Right ventricle myocardium inferior (tissue), 1 donor: ENCODE measurements around the gene PASK. TPM values are rescaled to one million over a fixed set of nuclear protein-coding genes. Genes with fewer than 3 reads are reported as not detected.
A peak's percentile ranks its signal among the peaks of the same experiment; 100 is the strongest.
"Not testable (repeated sequence)": the region's sequence is repeated elsewhere in the genome, so short reads cannot be mapped to it uniquely, and the experiment has no call there.

Experiments used
- ATAC-seq: fragments of 200-7000 bp; cut with Tn5 transposase; one replicate; pipeline ENCODE4 v1.9.1; 2020; ENCODE audit warnings: mild to moderate bottlenecking, moderate library complexity
- DNase-seq: peaks from one replicate; pipeline ENCODE4 v3.0.0; 2021; ENCODE audit errors: missing footprints
- intact Hi-C: fragments of 100-400 bp; cut with DNase I; formaldehyde crosslinking; loops from one replicate; pipeline ENCODE4 v1.11.0; 2022
- total RNA-seq: library from RNA; stranded (reverse); fragmentation: NEBNext Ultra II Directional; extraction: Animal tissue kit (Norgen Biotek cat#: 25700); gene quantifications from one replicate; pipeline ENCODE4 v1.2.1, GENCODE V29; 2021
- donor health status: DM: no; HTN: yes; CAD: no; lungs with severe emphysema.

PASK gene
- total RNA-seq, 1 donor from 2014 or later = 1.4 TPM

GRCh38 chr2:241094924-241095420 is 54.3 kb downstream of the PASK start:
- peak; percentile 33 for ATAC-seq
- no peak for DNase-seq
- intact Hi-C loops = no loop called here

- DNase-seq (no peak), ATAC-seq (no peak)
- intact Hi-C loops = no loop called here
Observed at GRCh38 chr2:241094172-241094571, 55.1 kb downstream of the PASK start.

DNA sequence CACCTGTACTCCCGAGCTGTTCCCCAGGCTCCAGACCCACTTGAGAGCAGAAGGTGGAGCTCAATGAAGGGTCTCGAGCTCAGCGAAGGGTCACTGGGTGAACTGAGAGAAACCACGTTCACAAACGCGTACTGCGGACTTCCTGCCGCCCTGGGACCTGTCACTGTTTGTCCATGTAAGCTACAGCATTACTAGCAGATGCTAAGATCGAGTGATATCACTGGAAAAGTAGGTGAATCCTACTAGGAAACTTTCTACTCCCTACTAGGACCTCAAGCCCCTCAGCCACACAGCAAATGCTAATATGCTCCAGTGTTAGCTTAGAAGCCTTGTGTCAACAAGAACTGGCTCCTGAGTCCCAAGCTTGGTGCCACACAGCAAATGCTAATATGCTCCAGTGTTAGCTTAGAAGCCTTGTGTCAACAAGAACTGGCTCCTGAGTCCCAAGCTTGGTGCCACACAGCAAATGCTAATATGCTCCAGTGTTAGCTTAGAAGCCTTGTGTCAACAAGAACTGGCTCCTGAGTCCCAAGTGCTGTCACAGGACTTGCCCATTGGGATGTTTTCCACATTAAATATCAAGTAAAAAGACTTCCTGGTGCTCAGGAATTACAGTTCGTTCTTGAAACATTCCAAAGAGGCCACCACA is 56.0 kb downstream of the PASK start:
- ATAC-seq, intact Hi-C loops, DNase-seq: not testable (repeated sequence)

GRCh38 chr2:241092677-241093076 is 56.6 kb downstream of the PASK start:
- intact Hi-C loops = no loop called here
- ATAC-seq (no peak), DNase-seq (no peak)

GRCh38 chr2:241091734-241092445 is 57.4 kb downstream of the PASK start:
- intact Hi-C loops = no loop called here
- DNase-seq (no peak), ATAC-seq (no peak)

DNA sequence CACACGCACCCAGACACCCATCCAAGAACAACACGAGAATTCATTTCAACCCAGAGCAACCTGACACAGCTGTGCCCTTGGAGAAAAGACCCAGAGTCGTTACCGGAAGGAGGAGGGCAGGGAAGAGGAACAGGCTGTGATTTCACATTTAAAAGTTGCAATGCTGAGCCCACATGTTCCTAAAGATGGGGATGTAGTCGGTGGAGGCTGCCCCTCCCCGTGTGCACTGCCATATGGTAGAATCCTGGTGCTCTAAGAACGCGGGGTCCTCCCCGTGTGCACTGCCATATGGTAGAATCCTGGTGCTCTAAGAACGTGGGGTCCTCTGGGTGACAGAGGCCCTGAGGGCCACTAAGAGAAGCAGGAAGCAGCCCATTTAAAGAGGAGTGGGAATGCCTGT is 58.1 kb downstream of the PASK start:
- no peak for DNase-seq
- intact Hi-C loops = no loop called here
- ATAC-seq = no peak

- DNase-seq = no peak
- intact Hi-C loops = loop anchor here (10.0 kb wide), 1 partner anchor 234 kb away; no protein-coding TSS in a partner anchor
- no peak for ATAC-seq
Observed at GRCh38 chr2:241088791-241089732, 60.2 kb downstream of the PASK start.

- no peak for DNase-seq
- no peak for ATAC-seq
- intact Hi-C loops = loop anchor here (10.0 kb wide), 1 partner anchor 234 kb away; no protein-coding TSS in a partner anchor
Observed at GRCh38 chr2:241088376-241088775, 60.9 kb downstream of the PASK start.

GRCh38 chr2:241087420-241088268 is 61.6 kb downstream of the PASK start:
- ATAC-seq = no peak
- intact Hi-C loops = loop anchor here (10.0 kb wide), 1 partner anchor 233 kb away; no protein-coding TSS in a partner anchor
- DNase-seq = no peak

DNA sequence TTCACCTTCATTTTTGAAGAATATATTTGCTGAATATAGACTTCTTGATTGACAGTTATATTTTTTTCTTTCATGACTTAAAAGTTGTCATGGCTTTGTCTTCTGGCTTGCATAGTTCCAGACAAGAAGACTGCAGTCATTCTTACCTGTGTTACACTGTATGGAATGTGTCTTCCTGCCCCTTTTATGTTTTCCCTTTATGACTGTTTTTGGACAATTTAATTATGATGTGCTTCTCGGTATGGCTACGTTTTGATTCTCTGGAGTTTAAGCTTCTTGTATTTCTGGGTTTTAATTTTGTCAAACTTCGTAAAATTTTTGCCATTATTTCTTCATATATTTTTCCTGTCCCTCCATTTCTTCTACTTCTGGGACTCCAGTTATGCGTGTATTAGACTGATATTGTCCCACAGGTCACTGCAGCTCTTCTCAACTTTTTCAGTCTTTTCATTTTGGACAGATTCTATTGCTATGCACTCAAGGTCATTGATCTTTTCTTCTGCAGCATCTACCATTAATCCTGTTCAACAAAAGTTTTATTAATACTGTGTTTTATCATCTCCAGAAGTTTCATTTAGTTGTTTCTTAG is 64.3 kb downstream of the PASK start:
- intact Hi-C loops = loop anchor here (10.0 kb wide), 1 partner anchor 230 kb away; no protein-coding TSS in a partner anchor
- ATAC-seq (no peak), DNase-seq (no peak)

DNA sequence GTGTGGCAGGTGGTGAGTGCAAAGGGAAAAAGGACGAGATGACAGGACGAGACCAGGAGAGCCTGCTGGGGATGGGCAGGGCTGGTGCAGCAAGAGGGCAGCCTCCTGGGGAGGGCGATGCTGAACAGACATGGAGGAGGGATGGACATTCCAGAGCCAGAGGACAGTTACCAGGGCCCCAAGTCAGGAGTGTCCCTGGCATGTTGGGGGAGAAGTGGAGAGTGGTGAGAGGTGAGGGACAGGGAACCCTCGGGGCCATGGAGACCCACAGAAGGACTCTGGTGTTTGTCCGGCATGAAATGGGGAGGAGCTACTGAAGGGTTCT is 66.2 kb downstream of the PASK start:
- intact Hi-C loops = loop anchor here (10.0 kb wide), 1 partner anchor 228 kb away; no protein-coding TSS in a partner anchor
- ATAC-seq (no peak), DNase-seq (no peak)

DNA sequence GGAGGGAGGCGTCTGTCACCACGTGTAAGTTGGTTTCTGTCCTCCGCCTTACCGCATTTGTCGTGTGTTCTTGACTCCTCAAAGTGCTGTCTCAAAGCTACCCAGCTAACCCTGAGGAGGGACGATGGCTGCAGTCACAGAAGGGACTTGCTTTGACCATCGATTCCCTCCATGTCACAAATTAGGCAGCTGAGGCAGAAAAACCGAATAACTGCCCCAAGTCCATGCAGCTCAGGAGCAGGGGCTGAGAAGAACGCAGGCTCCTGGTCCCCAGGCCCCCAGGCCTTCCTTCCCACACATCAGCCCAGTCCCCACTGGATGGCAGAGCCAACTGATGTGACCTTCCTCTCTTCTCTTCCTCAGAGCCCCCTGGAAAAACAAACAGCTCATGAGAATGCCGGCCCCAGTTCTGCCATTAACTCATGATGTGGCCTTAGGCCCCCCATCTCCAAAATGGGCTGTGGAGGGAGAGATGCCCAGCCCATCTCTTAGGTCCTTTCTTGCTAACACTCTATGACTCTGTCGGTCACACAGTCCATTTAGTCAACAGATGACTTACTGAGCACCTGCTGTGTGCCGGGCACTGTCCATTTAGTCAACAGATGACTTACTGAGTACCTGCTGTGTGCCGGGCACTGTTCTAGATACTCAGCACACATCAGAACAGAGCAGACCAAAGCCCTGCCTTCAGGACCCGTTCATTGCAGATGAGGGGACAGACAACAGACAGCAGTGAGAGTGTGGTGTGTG is 66.8 kb downstream of the PASK start:
- intact Hi-C loops = loop anchor here (10.0 kb wide), 1 partner anchor 228 kb away; no protein-coding TSS in a partner anchor
- no peak for ATAC-seq
- no peak for DNase-seq

DNA sequence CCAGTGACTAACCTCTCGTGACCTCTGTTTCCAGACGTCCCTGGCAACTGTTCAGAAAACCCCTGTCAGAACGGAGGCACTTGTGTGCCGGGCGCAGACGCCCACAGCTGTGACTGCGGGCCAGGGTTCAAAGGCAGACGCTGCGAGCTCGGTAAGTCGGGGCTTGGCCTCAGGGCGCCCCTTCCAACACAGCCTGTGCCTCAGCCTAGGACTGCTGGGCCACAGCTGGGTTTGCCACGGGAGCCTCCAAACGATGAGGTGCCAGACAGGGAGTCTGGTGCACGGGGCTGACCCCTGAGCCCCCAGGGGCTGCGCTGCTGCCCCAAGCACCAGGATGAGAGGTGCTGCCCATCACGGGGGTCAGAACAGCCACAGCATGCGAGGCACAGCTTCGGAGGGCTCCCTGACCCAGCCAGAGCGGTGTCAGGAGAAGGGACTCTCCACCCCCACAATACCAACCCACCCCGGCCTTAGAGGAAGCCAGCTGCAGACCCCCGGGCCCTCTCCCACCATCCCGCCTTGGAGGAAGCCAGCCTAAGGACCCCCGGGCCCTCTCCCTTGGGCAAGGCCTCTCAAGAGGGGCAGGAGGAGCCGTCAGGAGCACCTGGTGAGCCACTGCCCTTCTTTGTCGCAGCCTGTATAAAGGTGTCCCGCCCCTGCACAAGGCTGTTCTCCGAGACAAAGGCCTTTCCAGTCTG is 67.5 kb downstream of the PASK start:
- ATAC-seq = no peak
- intact Hi-C loops = loop anchor here (10.0 kb wide), 1 partner anchor 227 kb away; no protein-coding TSS in a partner anchor
- DNase-seq = no peak

DNA sequence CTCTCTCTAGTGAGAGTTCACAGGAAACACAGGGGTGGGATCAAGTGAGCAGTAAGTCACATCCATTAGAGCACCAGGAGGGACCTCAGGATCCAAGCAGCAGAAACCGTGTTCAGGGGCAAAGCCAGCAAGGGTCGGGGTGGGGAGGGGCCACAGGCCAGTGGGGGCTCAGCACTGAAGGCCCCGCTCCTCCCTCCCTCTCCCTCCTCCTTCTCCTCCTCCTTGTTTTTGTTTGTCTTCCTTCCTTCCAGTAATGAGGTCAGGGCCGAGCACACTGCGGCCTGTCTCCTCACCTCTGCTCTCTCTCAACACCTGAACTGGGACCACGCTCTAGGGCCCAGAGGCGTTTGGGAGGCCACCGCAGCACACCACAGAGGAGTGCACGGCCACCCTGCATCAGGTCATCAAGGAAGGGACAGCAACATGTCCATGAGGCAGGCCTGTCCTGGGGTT is 68.1 kb downstream of the PASK start:
- DNase-seq = no peak
- intact Hi-C loops = loop anchor here (10.0 kb wide), 1 partner anchor 226 kb away; no protein-coding TSS in a partner anchor
- ATAC-seq = peak; percentile 27

DNA sequence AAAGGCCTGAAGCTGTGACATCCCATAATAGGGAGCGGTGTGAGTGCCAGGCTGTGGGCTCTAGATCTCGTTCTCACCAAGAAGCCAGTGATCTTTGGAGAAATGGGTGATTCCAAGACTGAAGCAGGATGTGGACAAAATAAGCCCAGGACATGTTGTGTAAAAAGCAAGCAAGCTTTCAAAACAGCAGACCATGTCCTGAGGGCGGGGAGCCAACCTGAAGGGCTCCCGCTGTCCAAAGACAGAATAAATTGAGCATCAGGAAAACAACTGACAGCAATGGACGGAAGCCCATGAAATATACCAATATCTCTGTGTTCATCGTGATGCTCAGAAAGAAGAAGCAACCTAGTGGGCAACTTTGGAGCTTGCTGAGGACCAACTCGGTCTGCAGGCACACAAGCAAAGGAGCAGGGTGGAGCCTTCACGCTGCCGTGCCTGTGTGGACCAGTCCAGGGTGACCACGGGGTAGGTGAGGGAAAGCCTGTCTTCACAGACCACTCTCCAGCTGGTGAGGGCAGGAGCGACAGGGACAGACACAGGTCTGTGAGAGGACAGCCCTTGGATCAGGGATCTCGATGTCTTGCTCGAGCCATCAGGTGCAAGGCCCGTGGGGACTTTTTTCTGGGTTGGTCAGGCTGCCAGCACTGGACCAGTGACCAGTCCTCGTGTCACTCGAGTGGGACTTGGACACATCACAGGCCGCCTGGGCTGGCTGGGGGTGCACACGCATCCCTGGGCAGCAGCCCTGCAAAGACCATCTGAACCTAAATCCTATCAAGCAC is 68.7 kb downstream of the PASK start:
- ATAC-seq = no peak
- intact Hi-C loops = loop anchor here (10.0 kb wide), 1 partner anchor 226 kb away; no protein-coding TSS in a partner anchor
- DNase-seq = no peak
